MM.1S (cell line): ENCODE data around the gene EXOC4.

Experiments used
- EZH2 ChIP-seq: fragments of 300-600 bp; sonication (generic); optimal IDR thresholded peaks from 2 replicates; pipeline ENCODE3; 2017; ENCODE audit warnings: low read depth, mild to moderate bottlenecking, antibody characterized with exemption, low read length, mixed read lengths
- EZH2phosphoT487 ChIP-seq: fragments of 300-600 bp; sonication (generic); IDR thresholded peaks from 2 replicates; pipeline ENCODE4 v1.6.1; 2018; ENCODE audit warnings: antibody characterized with exemption, low read length
- TF ChIP-seq, protein P1 (sequence below): fragments of 300-600 bp; sonication (generic); IDR thresholded peaks from 2 replicates; pipeline ENCODE4 v1.5.1; 2016; ENCODE audit warnings: antibody characterized with exemption, low read length, mixed read lengths

DNA sequence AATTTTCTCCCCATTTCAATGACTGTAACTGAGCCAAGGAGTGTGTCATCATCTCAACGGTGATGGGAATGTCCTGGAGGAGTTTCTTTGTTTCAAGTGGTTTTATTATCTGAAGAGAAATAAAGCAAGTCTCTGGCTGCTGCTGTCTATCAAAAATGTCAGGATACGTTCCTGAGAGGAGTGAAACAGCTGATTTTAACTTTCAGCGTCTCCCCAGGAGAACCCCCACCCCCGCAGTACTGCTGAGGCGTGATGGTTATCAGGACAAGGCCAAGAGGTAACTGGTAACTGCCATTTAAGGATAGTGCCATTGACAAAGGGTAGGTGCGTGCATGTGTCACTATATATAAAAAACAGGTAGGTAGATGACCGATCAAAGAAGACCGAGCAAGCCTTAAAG, 803.9 kb downstream of the EXOC4 start:
- TF ChIP-seq, protein P1, sequence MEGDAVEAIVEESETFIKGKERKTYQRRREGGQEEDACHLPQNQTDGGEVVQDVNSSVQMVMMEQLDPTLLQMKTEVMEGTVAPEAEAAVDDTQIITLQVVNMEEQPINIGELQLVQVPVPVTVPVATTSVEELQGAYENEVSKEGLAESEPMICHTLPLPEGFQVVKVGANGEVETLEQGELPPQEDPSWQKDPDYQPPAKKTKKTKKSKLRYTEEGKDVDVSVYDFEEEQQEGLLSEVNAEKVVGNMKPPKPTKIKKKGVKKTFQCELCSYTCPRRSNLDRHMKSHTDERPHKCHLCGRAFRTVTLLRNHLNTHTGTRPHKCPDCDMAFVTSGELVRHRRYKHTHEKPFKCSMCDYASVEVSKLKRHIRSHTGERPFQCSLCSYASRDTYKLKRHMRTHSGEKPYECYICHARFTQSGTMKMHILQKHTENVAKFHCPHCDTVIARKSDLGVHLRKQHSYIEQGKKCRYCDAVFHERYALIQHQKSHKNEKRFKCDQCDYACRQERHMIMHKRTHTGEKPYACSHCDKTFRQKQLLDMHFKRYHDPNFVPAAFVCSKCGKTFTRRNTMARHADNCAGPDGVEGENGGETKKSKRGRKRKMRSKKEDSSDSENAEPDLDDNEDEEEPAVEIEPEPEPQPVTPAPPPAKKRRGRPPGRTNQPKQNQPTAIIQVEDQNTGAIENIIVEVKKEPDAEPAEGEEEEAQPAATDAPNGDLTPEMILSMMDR: no peak
- no peak for TF ChIP-seq EZH2phosphoT487
- no peak for TF ChIP-seq EZH2
